Epithelial cell of esophagus (primary cell): ENCODE data around the gene DTX4.

Source experiments
- DNase-seq: peaks from one replicate; pipeline ENCODE4 v3.0.0; 2010; ENCODE audit warnings: low read depth
- H3K4me3 ChIP-seq: 2 replicates; pipeline ENCODE4 v1.5.1; 2011; ENCODE audit warnings: mild to moderate bottlenecking, low read length, control low read depth
- TF ChIP-seq, protein P1 (sequence below): IDR thresholded peaks from 2 replicates; pipeline ENCODE4 v1.5.1; 2011; ENCODE audit warnings: low read depth, mild to moderate bottlenecking, low read length, control low read depth, inconsistent platforms; ENCODE audit not compliant: insufficient read depth; ENCODE audit errors: missing control alignments

The DTX4 gene

GRCh38 chr11:59186130-59186594, 14.2 kb downstream of the DTX4 start:
- H3K4me3 ChIP-seq, result no peak overlapping the region
- DNase-seq, result peak; percentile 53
- TF ChIP-seq, protein P1, sequence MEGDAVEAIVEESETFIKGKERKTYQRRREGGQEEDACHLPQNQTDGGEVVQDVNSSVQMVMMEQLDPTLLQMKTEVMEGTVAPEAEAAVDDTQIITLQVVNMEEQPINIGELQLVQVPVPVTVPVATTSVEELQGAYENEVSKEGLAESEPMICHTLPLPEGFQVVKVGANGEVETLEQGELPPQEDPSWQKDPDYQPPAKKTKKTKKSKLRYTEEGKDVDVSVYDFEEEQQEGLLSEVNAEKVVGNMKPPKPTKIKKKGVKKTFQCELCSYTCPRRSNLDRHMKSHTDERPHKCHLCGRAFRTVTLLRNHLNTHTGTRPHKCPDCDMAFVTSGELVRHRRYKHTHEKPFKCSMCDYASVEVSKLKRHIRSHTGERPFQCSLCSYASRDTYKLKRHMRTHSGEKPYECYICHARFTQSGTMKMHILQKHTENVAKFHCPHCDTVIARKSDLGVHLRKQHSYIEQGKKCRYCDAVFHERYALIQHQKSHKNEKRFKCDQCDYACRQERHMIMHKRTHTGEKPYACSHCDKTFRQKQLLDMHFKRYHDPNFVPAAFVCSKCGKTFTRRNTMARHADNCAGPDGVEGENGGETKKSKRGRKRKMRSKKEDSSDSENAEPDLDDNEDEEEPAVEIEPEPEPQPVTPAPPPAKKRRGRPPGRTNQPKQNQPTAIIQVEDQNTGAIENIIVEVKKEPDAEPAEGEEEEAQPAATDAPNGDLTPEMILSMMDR, result peak; percentile 84

- TF ChIP-seq, protein P1, result no peak
Measured at GRCh38 chr11:59187035-59187434, 15.1 kb downstream of the DTX4 start.

DNA sequence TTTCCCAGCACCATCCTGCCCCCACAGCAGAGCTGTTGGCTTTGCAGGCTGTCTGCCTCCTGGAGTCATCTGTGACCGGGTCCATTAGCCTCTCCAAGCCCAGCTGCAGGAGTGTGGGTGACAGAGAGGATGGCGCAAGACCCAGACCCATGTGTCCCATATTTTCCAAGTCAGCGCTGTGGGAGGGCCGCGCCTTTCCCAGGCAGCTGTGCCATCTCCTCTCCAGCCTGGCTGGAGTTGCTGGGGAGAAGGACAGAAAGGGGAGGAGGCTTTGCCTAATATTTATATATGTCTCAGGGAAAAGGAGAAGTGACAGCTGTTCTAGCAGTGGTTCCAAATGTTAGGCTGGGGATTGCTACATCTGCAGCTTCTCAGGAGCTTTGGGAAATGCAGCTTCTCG, 15.7 kb downstream of the DTX4 start:
- TF ChIP-seq, protein P1, result no peak
- no peak for DNase-seq
- H3K4me3 ChIP-seq, result no peak overlapping the region

More at GRCh38 chr11:59187035-59187434, 15.1 kb downstream of the DTX4 start:
- H3K4me3 ChIP-seq, result no peak overlapping the region
- DNase-seq, result no peak

- TF ChIP-seq, protein P1, result no peak
- H3K4me3 ChIP-seq, result no peak overlapping the region
- no peak for DNase-seq
Measured at GRCh38 chr11:59188954-59189353, 17.0 kb downstream of the DTX4 start.

DNA sequence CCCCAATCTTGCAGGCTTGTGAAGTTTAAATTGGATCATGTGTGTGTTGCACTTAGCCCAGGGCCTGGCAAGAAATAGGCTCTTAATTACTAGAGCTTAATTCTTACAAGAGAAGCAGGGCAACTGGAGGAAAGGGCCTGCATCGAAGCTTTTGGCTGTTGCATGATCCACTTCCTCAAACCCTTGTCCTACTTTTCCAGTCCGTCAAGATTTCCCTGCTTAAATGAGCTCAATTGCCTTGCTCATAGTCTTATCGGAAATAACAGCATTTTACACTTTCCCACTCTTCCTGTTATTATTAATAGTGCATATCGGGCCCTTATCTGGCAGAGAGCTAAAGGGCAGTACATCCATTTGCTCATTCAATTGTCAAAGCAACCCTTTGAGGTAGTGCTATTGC, 18.1 kb downstream of the DTX4 start:
- no peak overlapping the region for H3K4me3 ChIP-seq

GRCh38 chr11:59191095-59191494, 19.2 kb downstream of the DTX4 start:
- no peak overlapping the region for H3K4me3 ChIP-seq
- TF ChIP-seq, protein P1, result no peak
- no peak for DNase-seq

More for the DNA sequence above, 18.1 kb downstream of the DTX4 start:
- TF ChIP-seq, protein P1, result no peak
- DNase-seq, result no peak

DNA sequence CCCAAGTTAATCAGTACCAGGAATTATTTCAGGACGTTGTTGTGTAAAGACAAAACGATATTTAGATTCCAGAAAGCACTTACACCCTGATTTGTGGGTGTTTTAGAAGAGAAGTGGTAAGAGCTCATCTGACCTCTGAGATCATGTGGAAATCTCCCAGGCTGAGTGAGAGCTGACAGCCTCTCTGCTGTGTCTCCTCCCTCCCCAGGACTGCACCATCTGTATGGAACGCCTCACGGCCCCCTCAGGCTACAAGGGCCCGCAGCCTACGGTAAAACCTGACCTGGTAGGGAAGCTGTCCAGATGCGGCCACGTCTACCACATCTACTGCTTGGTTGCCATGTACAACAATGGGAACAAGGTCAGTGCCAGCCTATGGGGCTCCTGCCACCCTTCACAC, 20.0 kb downstream of the DTX4 start:
- no peak for DNase-seq
- no peak overlapping the region for H3K4me3 ChIP-seq
- TF ChIP-seq, protein P1, result no peak
